Activated CD4-positive, CD25-positive, alpha-beta regulatory T cell treated with anti-CD3 and anti-CD28 coated beads, Interleukin-2, amount 50 U/mL, for 16 hours (primary cell): ENCODE data around the gene ATG3.
"Not testable (repeated sequence)": the region's sequence is repeated elsewhere in the genome, so short reads cannot be mapped to it uniquely, and the experiment has no call there.

Source experiments
- DNase-seq: peaks from one replicate; pipeline ENCODE4 v3.0.0-alpha.2; 2020; ENCODE audit warnings: low read depth, low spot score

The ATG3 gene

GRCh38 chr3:112561734-112562529 is at the start of gene ATG3, which contains the start of gene SLC35A5:
Gene ATG3, minus strand, starts transcription at chr3:112561962. Its CDS starts 434 bp downstream, at chr3:112561528.
Gene SLC35A5, plus strand, starts transcription at chr3:112562045. Its CDS starts 1,359 bp downstream, at chr3:112563404.
- peak; percentile 99 for DNase-seq

- DNase-seq = no peak
These were observed 48.4 kb upstream of the ATG3 start for GRCh38 chr3:112610121-112610520.

GRCh38 chr3:112607863-112608262 is 46.1 kb upstream of the ATG3 start:
- DNase-seq = no peak

- no peak for DNase-seq
These were observed 44.3 kb upstream of the ATG3 start for GRCh38 chr3:112606098-112606497.

- DNase-seq = no peak
These were observed 43.5 kb upstream of the ATG3 start for GRCh38 chr3:112605285-112605684.

- no peak for DNase-seq
These were observed 42.8 kb upstream of the ATG3 start for GRCh38 chr3:112604536-112604935.

- DNase-seq = no peak
These were observed 40.6 kb upstream of the ATG3 start for GRCh38 chr3:112602217-112602838.

- DNase-seq = no peak
These were observed 37.0 kb upstream of the ATG3 start for GRCh38 chr3:112598731-112599130.

GRCh38 chr3:112597945-112598344 is 36.2 kb upstream of the ATG3 start:
- no peak for DNase-seq

- no peak for DNase-seq
These were observed 33.1 kb upstream of the ATG3 start for GRCh38 chr3:112594856-112595255.

GRCh38 chr3:112593258-112593657 is 31.5 kb upstream of the ATG3 start:
- DNase-seq = no peak

- DNase-seq = no peak
These were observed 25.6 kb upstream of the ATG3 start for GRCh38 chr3:112587336-112587735.

- no peak for DNase-seq
These were observed 24.0 kb upstream of the ATG3 start for GRCh38 chr3:112585782-112586181.

GRCh38 chr3:112583105-112583504 is 21.3 kb upstream of the ATG3 start:
- no peak for DNase-seq

GRCh38 chr3:112582244-112582874 is 20.6 kb upstream of the ATG3 start:
- DNase-seq = no peak

GRCh38 chr3:112579697-112580096 is 17.9 kb upstream of the ATG3 start:
- no peak for DNase-seq

GRCh38 chr3:112579232-112579631 is 17.5 kb upstream of the ATG3 start:
- DNase-seq = no peak

GRCh38 chr3:112572701-112573100 is 10.9 kb upstream of the ATG3 start:
- DNase-seq = no peak

GRCh38 chr3:112569265-112569664 is 7.5 kb upstream of the ATG3 start:
- DNase-seq = no peak

GRCh38 chr3:112568642-112569041 is 6.9 kb upstream of the ATG3 start:
- no peak for DNase-seq

GRCh38 chr3:112564940-112565305 is 3.2 kb upstream of the ATG3 start:
- no peak for DNase-seq

- DNase-seq = not testable (repeated sequence)
These were observed 2.6 kb upstream of the ATG3 start for GRCh38 chr3:112564247-112564939.
